ENCODE data around the gene CRACR2A.

DNA sequence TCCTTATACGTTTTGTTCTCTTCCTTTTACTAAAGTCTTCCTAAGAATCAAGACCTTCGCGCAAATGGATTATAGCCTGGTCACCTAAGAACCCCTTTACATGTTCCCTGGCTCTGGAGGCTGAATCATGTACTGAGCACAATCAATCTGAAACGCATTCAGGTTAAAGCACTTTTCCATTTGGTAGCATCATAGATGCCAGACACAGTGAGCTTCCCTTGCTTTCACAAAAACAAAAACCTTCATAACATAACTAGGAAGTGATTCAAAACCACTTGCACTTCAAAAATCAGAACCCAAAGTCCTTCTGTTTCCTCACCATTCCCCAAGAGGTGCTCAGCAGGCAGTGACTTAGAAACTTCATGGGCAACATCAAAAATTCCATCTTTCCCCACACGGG is 105.4 kb downstream of the CRACR2A start:
- TF ChIP-seq, protein P1, sequence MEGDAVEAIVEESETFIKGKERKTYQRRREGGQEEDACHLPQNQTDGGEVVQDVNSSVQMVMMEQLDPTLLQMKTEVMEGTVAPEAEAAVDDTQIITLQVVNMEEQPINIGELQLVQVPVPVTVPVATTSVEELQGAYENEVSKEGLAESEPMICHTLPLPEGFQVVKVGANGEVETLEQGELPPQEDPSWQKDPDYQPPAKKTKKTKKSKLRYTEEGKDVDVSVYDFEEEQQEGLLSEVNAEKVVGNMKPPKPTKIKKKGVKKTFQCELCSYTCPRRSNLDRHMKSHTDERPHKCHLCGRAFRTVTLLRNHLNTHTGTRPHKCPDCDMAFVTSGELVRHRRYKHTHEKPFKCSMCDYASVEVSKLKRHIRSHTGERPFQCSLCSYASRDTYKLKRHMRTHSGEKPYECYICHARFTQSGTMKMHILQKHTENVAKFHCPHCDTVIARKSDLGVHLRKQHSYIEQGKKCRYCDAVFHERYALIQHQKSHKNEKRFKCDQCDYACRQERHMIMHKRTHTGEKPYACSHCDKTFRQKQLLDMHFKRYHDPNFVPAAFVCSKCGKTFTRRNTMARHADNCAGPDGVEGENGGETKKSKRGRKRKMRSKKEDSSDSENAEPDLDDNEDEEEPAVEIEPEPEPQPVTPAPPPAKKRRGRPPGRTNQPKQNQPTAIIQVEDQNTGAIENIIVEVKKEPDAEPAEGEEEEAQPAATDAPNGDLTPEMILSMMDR (conservative IDR thresholded peaks at IDR 0.05; ENCODE audit: low read depth, low read length): no peak
- TF ChIP-seq MAZ (IDR thresholded peaks at IDR 0.05; ENCODE audit: borderline replicate concordance, low read depth, low read length) (no peak), MXI1 (IDR thresholded peaks at IDR 0.05; ENCODE audit: borderline replicate concordance, low read depth, low read length) (no peak), RAD21 (IDR thresholded peaks at IDR 0.05; ENCODE audit: low read length) (no peak), FOS (IDR thresholded peaks at IDR 0.05; ENCODE audit: low read depth, low read length) (no peak)
- TF ChIP-seq, protein P2, sequence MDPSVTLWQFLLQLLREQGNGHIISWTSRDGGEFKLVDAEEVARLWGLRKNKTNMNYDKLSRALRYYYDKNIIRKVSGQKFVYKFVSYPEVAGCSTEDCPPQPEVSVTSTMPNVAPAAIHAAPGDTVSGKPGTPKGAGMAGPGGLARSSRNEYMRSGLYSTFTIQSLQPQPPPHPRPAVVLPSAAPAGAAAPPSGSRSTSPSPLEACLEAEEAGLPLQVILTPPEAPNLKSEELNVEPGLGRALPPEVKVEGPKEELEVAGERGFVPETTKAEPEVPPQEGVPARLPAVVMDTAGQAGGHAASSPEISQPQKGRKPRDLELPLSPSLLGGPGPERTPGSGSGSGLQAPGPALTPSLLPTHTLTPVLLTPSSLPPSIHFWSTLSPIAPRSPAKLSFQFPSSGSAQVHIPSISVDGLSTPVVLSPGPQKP (IDR thresholded peaks at IDR 0.05; ENCODE audit: borderline replicate concordance, low read depth, low read length): no peak

Data from IMR-90 (cell line).